Muscle of leg (tissue), 11 donors: Measurements from ENCODE around the gene ASH1L. TPM values are rescaled to one million over a fixed set of nuclear protein-coding genes. Genes with fewer than 3 reads are reported as not detected.
A peak's percentile ranks its signal among the peaks of the same experiment; 100 is the strongest.
"Not testable (repeated sequence)": the region's sequence is repeated elsewhere in the genome, so short reads cannot be mapped to it uniquely, and the experiment has no call there.

Experiments
- DNase-seq: peaks from one replicate; pipeline ENCODE4 v3.0.0; 2013
- H3K27ac ChIP-seq: one replicate; pipeline ENCODE4 v1.5.1; 2013; ENCODE audit warnings: mild to moderate bottlenecking, low read length, control low read depth
- H3K27me3 ChIP-seq: one replicate; pipeline ENCODE4 v1.6.1; 2013; ENCODE audit warnings: low read length; ENCODE audit not compliant: control insufficient read depth, insufficient read depth
- H3K36me3 ChIP-seq: one replicate; pipeline ENCODE4 v1.6.1; 2013; ENCODE audit warnings: low read length; ENCODE audit not compliant: control insufficient read depth, insufficient read depth
- H3K4me1 ChIP-seq: one replicate; pipeline ENCODE4 v1.6.1; 2013; ENCODE audit warnings: low read length; ENCODE audit not compliant: control insufficient read depth, insufficient read depth
- H3K4me3 ChIP-seq: one replicate; pipeline ENCODE4 v1.5.1; 2013; ENCODE audit warnings: low read length, control low read depth
- H3K9me3 ChIP-seq: replicated peaks from 2 replicates; pipeline ENCODE4 v1.6.1; 2013; ENCODE audit warnings: low read depth, low read length; ENCODE audit not compliant: control insufficient read depth
- WGBS: methylation state at CpG from one replicate; pipeline ENCODE4 v1.1.5; 2013; ENCODE audit warnings: missing lambda C conversion rate; ENCODE audit not compliant: insufficient coverage; 5-methylcytosine and 5-hydroxymethylcytosine counted together
- polyA plus RNA-seq, 8 donors: library from polyadenylated mRNA; unstranded; fragments of 120-200 nt; gene quantifications; one replicate each; pipeline versions ENCODE4 v1.2.1 to v1.2.3, GENCODE V29; 2013; ENCODE audit warnings: inconsistent platforms in 1 of 8, low replicate concordance in 1 of 8; ENCODE audit not compliant: insufficient read length in 8 of 8, insufficient read depth in 1 of 8
- total RNA-seq: library from RNA; stranded (reverse); fragments of 120-200 nt; gene quantifications from one replicate; pipeline ENCODE4 v1.2.4, GENCODE V29; 2013

Gene ASH1L
- total and polyA plus RNA-seq, 9 donors = 18.4 to 31.5 (median 25.1) TPM

GRCh38 chr1:155339515-155340097, 223.0 kb downstream of the ASH1L start:
- H3K4me3 ChIP-seq = no peak overlapping the region
- peaks cover 58% of the 10 kb centered on the region for H3K36me3 ChIP-seq
- no peaks in the 10 kb centered on the region for H3K27me3 ChIP-seq
- no peak for DNase-seq
- H3K27ac ChIP-seq = no peak overlapping the region
- 100% methylated on average over 2 of the region's 8 CpGs for WGBS
- H3K4me1 ChIP-seq = no peaks in the 10 kb centered on the region
- H3K9me3 ChIP-seq = no peaks in the 10 kb centered on the region

GRCh38 chr1:155334962-155335361, 227.6 kb downstream of the ASH1L start:
- DNase-seq = peak; percentile 31
- Histone ChIP-seq H3K27me3 (no peaks in the 10 kb centered on the region), H3K9me3 (no peaks in the 10 kb centered on the region), H3K36me3 (peaks cover 48% of the 10 kb centered on the region), H3K27ac (no peak overlapping the region), H3K4me3 (no peak overlapping the region), H3K4me1 (no peaks in the 10 kb centered on the region)
- WGBS = 67% methylated on average over 1 of the region's 1 CpG

- WGBS = 86% methylated on average over 5 of the region's 11 CpGs
- Histone ChIP-seq H3K27ac (no peak overlapping the region), H3K9me3 (no peaks in the 10 kb centered on the region), H3K27me3 (no peaks in the 10 kb centered on the region), H3K4me3 (no peak overlapping the region), H3K4me1 (peaks cover 7% of the 10 kb centered on the region), H3K36me3 (peaks cover 52% of the 10 kb centered on the region)
- DNase-seq = no peak
Observed at GRCh38 chr1:155329980-155330598, 232.5 kb downstream of the ASH1L start.

- not testable (repeated sequence) for H3K9me3 ChIP-seq, H3K4me3 ChIP-seq, H3K27ac ChIP-seq, H3K4me1 ChIP-seq, DNase-seq, H3K27me3 ChIP-seq
- 100% methylated on average over 1 of the region's 7 CpGs for WGBS
- peaks cover 45% of the 10 kb centered on the region for H3K36me3 ChIP-seq
Observed at GRCh38 chr1:155328856-155329255, 233.7 kb downstream of the ASH1L start.

- Histone ChIP-seq H3K27ac (no peak overlapping the region), H3K4me3 (no peak overlapping the region), H3K36me3 (peaks cover 44% of the 10 kb centered on the region), H3K9me3 (no peaks in the 10 kb centered on the region), H3K4me1 (peaks cover 10% of the 10 kb centered on the region), H3K27me3 (no peaks in the 10 kb centered on the region)
- DNase-seq = no peak
- 85% methylated on average over 3 of the region's 4 CpGs for WGBS
Observed at GRCh38 chr1:155327981-155328380, 234.6 kb downstream of the ASH1L start.

- H3K27me3 ChIP-seq = no peaks in the 10 kb centered on the region
- DNase-seq = no peak
- no peak overlapping the region for H3K27ac ChIP-seq
- WGBS = 79% methylated on average over 5 of the region's 7 CpGs
- peaks cover 19% of the 10 kb centered on the region for H3K4me1 ChIP-seq
- H3K4me3 ChIP-seq = no peak overlapping the region
- H3K9me3 ChIP-seq = no peaks in the 10 kb centered on the region
- peaks cover 44% of the 10 kb centered on the region for H3K36me3 ChIP-seq
Observed at GRCh38 chr1:155326631-155327037, 236.0 kb downstream of the ASH1L start.

- no peak overlapping the region for H3K4me3 ChIP-seq
- H3K9me3 ChIP-seq = no peaks in the 10 kb centered on the region
- no peaks in the 10 kb centered on the region for H3K27me3 ChIP-seq
- WGBS = 68% methylated on average over 5 of the region's 6 CpGs
- peaks cover 24% of the 10 kb centered on the region for H3K4me1 ChIP-seq
- H3K27ac ChIP-seq = no peak overlapping the region
- H3K36me3 ChIP-seq = peaks cover 41% of the 10 kb centered on the region
- no peak for DNase-seq
Observed at GRCh38 chr1:155326020-155326526, 236.5 kb downstream of the ASH1L start.

- Histone ChIP-seq H3K27me3 (no peaks in the 10 kb centered on the region), H3K4me1 (peaks cover 30% of the 10 kb centered on the region), H3K9me3 (no peaks in the 10 kb centered on the region), H3K36me3 (peaks cover 35% of the 10 kb centered on the region), H3K4me3 (no peak overlapping the region), H3K27ac (no peak overlapping the region)
- DNase-seq = no peak
- WGBS = 57% methylated on average over 5 of the region's 6 CpGs
Observed at GRCh38 chr1:155325603-155325893, 237.1 kb downstream of the ASH1L start.

GRCh38 chr1:155324717-155325602, 237.6 kb downstream of the ASH1L start:
- DNase-seq = no peak
- H3K4me1 ChIP-seq = peaks cover 35% of the 10 kb centered on the region
- H3K27me3 ChIP-seq = no peaks in the 10 kb centered on the region
- 7% methylated on average over 49 of the region's 59 CpGs for WGBS
- H3K27ac ChIP-seq = peak overlapping the region; percentile 98
- H3K9me3 ChIP-seq = no peaks in the 10 kb centered on the region
- H3K36me3 ChIP-seq = peaks cover 30% of the 10 kb centered on the region
- peak overlapping the region; percentile 94 for H3K4me3 ChIP-seq

GRCh38 chr1:155324037-155324716, 238.4 kb downstream of the ASH1L start:
- H3K27ac ChIP-seq = peak overlapping the region; percentile 98
- peaks cover 37% of the 10 kb centered on the region for H3K4me1 ChIP-seq
- H3K4me3 ChIP-seq = peak overlapping the region; percentile 94
- peaks cover 32% of the 10 kb centered on the region for H3K36me3 ChIP-seq
- peak; percentile 99 for DNase-seq
- no peaks in the 10 kb centered on the region for H3K9me3 ChIP-seq
- no peaks in the 10 kb centered on the region for H3K27me3 ChIP-seq
- under 1% methylated on average over 26 of the region's 44 CpGs for WGBS
